ENCODE measurements around the gene CCDC197.

DNA sequence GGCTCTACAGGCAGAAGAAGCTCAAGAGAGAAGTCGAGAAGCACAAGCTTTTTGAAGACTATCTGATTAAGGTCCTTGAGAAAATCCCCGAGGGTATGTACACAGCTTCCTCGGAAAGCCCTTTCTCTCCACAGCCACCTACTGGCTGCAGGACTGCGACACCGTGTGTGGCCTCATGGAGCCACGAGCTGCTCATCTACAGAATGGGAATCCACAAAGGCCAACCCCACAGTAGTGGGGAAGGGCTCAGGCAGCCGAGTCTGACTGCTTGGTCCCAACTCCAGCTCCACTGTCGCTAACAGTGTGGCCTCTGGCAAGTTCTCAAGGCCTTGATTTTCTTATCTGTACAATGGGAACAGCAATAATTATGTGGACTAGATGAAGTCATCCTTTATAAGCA is 2.5 kb downstream of the CCDC197 start:
- TF ChIP-seq, protein P1, sequence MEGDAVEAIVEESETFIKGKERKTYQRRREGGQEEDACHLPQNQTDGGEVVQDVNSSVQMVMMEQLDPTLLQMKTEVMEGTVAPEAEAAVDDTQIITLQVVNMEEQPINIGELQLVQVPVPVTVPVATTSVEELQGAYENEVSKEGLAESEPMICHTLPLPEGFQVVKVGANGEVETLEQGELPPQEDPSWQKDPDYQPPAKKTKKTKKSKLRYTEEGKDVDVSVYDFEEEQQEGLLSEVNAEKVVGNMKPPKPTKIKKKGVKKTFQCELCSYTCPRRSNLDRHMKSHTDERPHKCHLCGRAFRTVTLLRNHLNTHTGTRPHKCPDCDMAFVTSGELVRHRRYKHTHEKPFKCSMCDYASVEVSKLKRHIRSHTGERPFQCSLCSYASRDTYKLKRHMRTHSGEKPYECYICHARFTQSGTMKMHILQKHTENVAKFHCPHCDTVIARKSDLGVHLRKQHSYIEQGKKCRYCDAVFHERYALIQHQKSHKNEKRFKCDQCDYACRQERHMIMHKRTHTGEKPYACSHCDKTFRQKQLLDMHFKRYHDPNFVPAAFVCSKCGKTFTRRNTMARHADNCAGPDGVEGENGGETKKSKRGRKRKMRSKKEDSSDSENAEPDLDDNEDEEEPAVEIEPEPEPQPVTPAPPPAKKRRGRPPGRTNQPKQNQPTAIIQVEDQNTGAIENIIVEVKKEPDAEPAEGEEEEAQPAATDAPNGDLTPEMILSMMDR (conservative IDR thresholded peaks at IDR 0.05; ENCODE audit: low read depth, low read length), result no peak
- TF ChIP-seq, protein P2, sequence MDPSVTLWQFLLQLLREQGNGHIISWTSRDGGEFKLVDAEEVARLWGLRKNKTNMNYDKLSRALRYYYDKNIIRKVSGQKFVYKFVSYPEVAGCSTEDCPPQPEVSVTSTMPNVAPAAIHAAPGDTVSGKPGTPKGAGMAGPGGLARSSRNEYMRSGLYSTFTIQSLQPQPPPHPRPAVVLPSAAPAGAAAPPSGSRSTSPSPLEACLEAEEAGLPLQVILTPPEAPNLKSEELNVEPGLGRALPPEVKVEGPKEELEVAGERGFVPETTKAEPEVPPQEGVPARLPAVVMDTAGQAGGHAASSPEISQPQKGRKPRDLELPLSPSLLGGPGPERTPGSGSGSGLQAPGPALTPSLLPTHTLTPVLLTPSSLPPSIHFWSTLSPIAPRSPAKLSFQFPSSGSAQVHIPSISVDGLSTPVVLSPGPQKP (IDR thresholded peaks at IDR 0.05; ENCODE audit: borderline replicate concordance, low read depth, low read length), result no peak
- TF ChIP-seq MXI1 (IDR thresholded peaks at IDR 0.05; ENCODE audit: borderline replicate concordance, low read depth, low read length), result no peak

All from IMR-90 (cell line).